OCI-LY3 (cell line): ENCODE data around the gene IQCN.

Experiments used
- EZH2phosphoT487 ChIP-seq: fragments of 200-600 bp; shearing (Covaris generic); IDR thresholded peaks from 2 replicates; pipeline ENCODE4 v1.6.1; 2018; ENCODE audit warnings: antibody characterized with exemption, mixed run types, low read depth
- TF ChIP-seq, protein P1 (sequence below): fragments of 200-600, 300-600 bp; sonication (generic); IDR thresholded peaks from 2 replicates; pipeline ENCODE4 v1.5.1; 2014; ENCODE audit warnings: antibody characterized with exemption, low read length, low read depth

DNA sequence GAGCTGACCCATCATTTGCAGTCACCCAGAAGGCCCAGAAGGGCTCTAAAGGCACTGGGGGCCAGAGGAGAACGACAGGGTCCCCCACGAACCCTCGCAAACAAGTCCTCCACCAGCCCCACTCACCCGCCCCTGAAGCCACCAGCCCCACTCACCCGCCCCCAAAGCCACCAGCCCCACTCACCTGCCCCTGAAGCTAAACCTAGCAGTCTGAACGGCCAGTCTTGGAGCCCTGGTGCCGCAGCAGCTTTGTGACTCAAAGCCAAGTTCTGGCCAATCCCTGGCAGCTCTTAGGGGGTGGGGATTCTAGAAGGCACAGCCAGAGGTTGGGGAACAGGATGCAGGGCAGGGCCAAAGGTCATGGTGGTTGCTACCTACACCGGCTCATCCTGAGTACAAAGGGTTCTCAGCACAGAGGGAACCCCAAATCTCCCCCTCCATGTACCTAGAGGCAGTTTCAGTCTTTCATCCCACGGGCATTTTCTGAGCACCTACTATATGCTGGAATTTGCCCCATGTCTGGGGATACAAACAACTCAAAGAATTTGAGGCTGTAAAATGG is at the start of gene IQCN:
- TF ChIP-seq, protein P1, sequence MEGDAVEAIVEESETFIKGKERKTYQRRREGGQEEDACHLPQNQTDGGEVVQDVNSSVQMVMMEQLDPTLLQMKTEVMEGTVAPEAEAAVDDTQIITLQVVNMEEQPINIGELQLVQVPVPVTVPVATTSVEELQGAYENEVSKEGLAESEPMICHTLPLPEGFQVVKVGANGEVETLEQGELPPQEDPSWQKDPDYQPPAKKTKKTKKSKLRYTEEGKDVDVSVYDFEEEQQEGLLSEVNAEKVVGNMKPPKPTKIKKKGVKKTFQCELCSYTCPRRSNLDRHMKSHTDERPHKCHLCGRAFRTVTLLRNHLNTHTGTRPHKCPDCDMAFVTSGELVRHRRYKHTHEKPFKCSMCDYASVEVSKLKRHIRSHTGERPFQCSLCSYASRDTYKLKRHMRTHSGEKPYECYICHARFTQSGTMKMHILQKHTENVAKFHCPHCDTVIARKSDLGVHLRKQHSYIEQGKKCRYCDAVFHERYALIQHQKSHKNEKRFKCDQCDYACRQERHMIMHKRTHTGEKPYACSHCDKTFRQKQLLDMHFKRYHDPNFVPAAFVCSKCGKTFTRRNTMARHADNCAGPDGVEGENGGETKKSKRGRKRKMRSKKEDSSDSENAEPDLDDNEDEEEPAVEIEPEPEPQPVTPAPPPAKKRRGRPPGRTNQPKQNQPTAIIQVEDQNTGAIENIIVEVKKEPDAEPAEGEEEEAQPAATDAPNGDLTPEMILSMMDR: no peak
- no peak for TF ChIP-seq EZH2phosphoT487
